ENCODE results near the gene PROKR2. TPM values are rescaled to one million over a fixed set of nuclear protein-coding genes. Genes with fewer than 3 reads are reported as not detected.

Gene PROKR2
- polyA plus RNA-seq, 2 of the 4 experiments (the other 2 are of a cell fraction) = not detected

GRCh38 chr20:5342021-5342420 lies 25.3 kb upstream of the PROKR2 start (continued):
- TF ChIP-seq CTCF (IDR thresholded peaks at IDR 0.05) = no peak
- no peak for TF ChIP-seq CHD2 (IDR thresholded peaks at IDR 0.05; ENCODE audit: low read length, partially characterized antibody)
- no peak for TF ChIP-seq HDAC2 (IDR thresholded peaks at IDR 0.05)
- no peak for TF ChIP-seq POLR2A (IDR thresholded peaks at IDR 0.05; ENCODE audit: low read length)

GRCh38 chr20:5331340-5331739 lies 14.6 kb upstream of the PROKR2 start:
- Histone ChIP-seq H3K27ac (no peak overlapping the region), H3K4me3 (no peak overlapping the region), H3K9me3 (no peaks in the 10 kb centered on the region), H3K4me2 (no peak overlapping the region), H3K4me1 (no peaks in the 10 kb centered on the region)
- FAIRE-seq (no peak), ATAC-seq (no peak), DNase-seq (ENCODE audit: low read depth in 1 of 2, low spot score in 1 of 2) (no peak)
- no peak for TF ChIP-seq RARB (CRISPR knock-in tag; IDR thresholded peaks at IDR 0.05)
- TF ChIP-seq CHD2 (IDR thresholded peaks at IDR 0.05; ENCODE audit: low read length, partially characterized antibody) = no peak
- no peak for TF ChIP-seq ZFP36 (IDR thresholded peaks at IDR 0.05; ENCODE audit: borderline replicate concordance, partially characterized antibody)
- TF ChIP-seq HMGXB4 (CRISPR knock-in tag; IDR thresholded peaks at IDR 0.05; ENCODE audit: borderline replicate concordance) = no peak
- no peak for TF ChIP-seq NR3C1 (IDR thresholded peaks at IDR 0.05)
- TF ChIP-seq RAD21 (conservative IDR thresholded peaks at IDR 0.05 in 1 of 2, IDR thresholded peaks at IDR 0.05 in 1 of 2) = no peak
- TF ChIP-seq HOXB13 (CRISPR knock-in tag; IDR thresholded peaks at IDR 0.05; ENCODE audit: low read depth) = no peak
- no peak for TF ChIP-seq BHLHE40 (IDR thresholded peaks at IDR 0.05; ENCODE audit: low read depth, low read length)
- no peak for TF ChIP-seq EHMT2 (IDR thresholded peaks at IDR 0.05; ENCODE audit: low read depth)
- no peak for TF ChIP-seq EHF (CRISPR knock-in tag; IDR thresholded peaks at IDR 0.05)
- no peak for TF ChIP-seq JUNB (IDR thresholded peaks at IDR 0.05)
- no peak for TF ChIP-seq ZNF302 (CRISPR knock-in tag; IDR thresholded peaks at IDR 0.05)
- no peak for TF ChIP-seq BCL3 (IDR thresholded peaks at IDR 0.05)
- TF ChIP-seq RNF2 (IDR thresholded peaks at IDR 0.05; ENCODE audit: borderline replicate concordance, low read depth) = no peak
- no peak for TF ChIP-seq CBX2 (IDR thresholded peaks at IDR 0.05; ENCODE audit: borderline replicate concordance, low read depth)
- TF ChIP-seq SMC3 (IDR thresholded peaks at IDR 0.05) = no peak
- TF ChIP-seq ATOH8 (CRISPR knock-in tag; IDR thresholded peaks at IDR 0.05; ENCODE audit: low read depth) = no peak
- TF ChIP-seq TP53 (CRISPR knock-in tag; IDR thresholded peaks at IDR 0.05) = no peak
- TF ChIP-seq RCOR1 (IDR thresholded peaks at IDR 0.05; ENCODE audit: low read depth, low read length) = no peak
- TF ChIP-seq TFCP2L1 (CRISPR knock-in tag; IDR thresholded peaks at IDR 0.05) = no peak
- CTCF ChIA-PET = no interaction called here
- WGBS (ENCODE audit: missing lambda C conversion rate) = 12% methylated on average over 3 of the region's 3 CpGs
- POLR2A ChIA-PET = no interaction called here
